ENCODE data around the gene IL4R. TPM values are rescaled to one million over a fixed set of nuclear protein-coding genes. Genes with fewer than 3 reads are reported as not detected.

IL4R gene
- total RNA-seq, 1 experiment from 2014 or later, result 28.9 TPM

GRCh38 chr16:27403601-27403992 lies 89.8 kb downstream of the IL4R start:
- Histone ChIP-seq H3K36me3 (ENCODE audit: control insufficient read depth, insufficient read depth, low read length) (no peaks in the 10 kb centered on the region), H3K9me3 (ENCODE audit: control insufficient read depth, insufficient read depth, low read depth, low read length) (no peaks in the 10 kb centered on the region), H3K27ac (ENCODE audit: low read length) (no peak overlapping the region), H3K4me1 (ENCODE audit: control insufficient read depth, insufficient read depth, low read length) (no peaks in the 10 kb centered on the region), H3K27me3 (ENCODE audit: control insufficient read depth, insufficient read depth, low read length) (no peaks in the 10 kb centered on the region; the same call in 1 of the 2 replicates), H3K4me3 (ENCODE audit: low read depth in 2 of 2, low read length in 2 of 2) (no peak overlapping the region)
- in situ Hi-C loops (cut with HindIII; ENCODE audit: low pct_unique_long_range_greater_than_20kb, low sequenced_read_pairs) (no loop called here), intact Hi-C loops (cut with micrococcal nuclease; ENCODE audit: unreplicated experiment) (no loop called here)
- BruUV-seq (replicated peaks), result no TSS peak
- CTCF ChIA-PET, result no interaction called here
- POLR2A ChIA-PET, result no interaction called here
- ATAC-seq, result no peak
- no peak for TF ChIP-seq TCF7L2 (IDR thresholded peaks at IDR 0.05; ENCODE audit: low read depth, low read length)
- TF ChIP-seq SIN3A (IDR thresholded peaks at IDR 0.05; ENCODE audit: borderline replicate concordance, insufficient read depth, low read depth, low read length), result no peak
- TF ChIP-seq REST (IDR thresholded peaks at IDR 0.05; ENCODE audit: insufficient read depth in 1 of 2, low read depth in 2 of 2, low read length in 1 of 2), result no peak
- no peak for TF ChIP-seq POLR2AphosphoS5 (IDR thresholded peaks at IDR 0.05; ENCODE audit: low read depth, low read length)
- TF ChIP-seq CTCF (IDR thresholded peaks at IDR 0.05), result no peak
- no peak for DNase-seq (ENCODE audit: low read depth, low spot score)

- DNase-seq (ENCODE audit: low read depth, low spot score), result no peak
- ATAC-seq, result no peak
- ChIA-PET CTCF (no interaction called here), POLR2A (no interaction called here)
- no peaks in the 10 kb centered on the region for H3K4me1 ChIP-seq (ENCODE audit: control insufficient read depth, insufficient read depth, low read length)
- intact Hi-C loops (cut with micrococcal nuclease; ENCODE audit: unreplicated experiment), result no loop called here
- H3K27me3 ChIP-seq (ENCODE audit: control insufficient read depth, insufficient read depth, low read length), result no peaks in the 10 kb centered on the region; the same call in 1 of the 2 replicates
- no peaks in the 10 kb centered on the region for H3K36me3 ChIP-seq (ENCODE audit: control insufficient read depth, insufficient read depth, low read length)
- no peak overlapping the region for H3K27ac ChIP-seq (ENCODE audit: low read length)
- no TSS peak for BruUV-seq (replicated peaks)
- no peaks in the 10 kb centered on the region for H3K9me3 ChIP-seq (ENCODE audit: control insufficient read depth, insufficient read depth, low read depth, low read length)
- H3K4me3 ChIP-seq (ENCODE audit: low read depth in 2 of 2, low read length in 2 of 2), result no peak overlapping the region
- TF ChIP-seq CTCF (IDR thresholded peaks at IDR 0.05), result no peak
- no peak for TF ChIP-seq POLR2AphosphoS5 (IDR thresholded peaks at IDR 0.05; ENCODE audit: low read depth, low read length)
- TF ChIP-seq SIN3A (IDR thresholded peaks at IDR 0.05; ENCODE audit: borderline replicate concordance, insufficient read depth, low read depth, low read length), result no peak
- TF ChIP-seq TCF7L2 (IDR thresholded peaks at IDR 0.05; ENCODE audit: low read depth, low read length), result no peak
- no peak for TF ChIP-seq REST (IDR thresholded peaks at IDR 0.05; ENCODE audit: insufficient read depth in 1 of 2, low read depth in 2 of 2, low read length in 1 of 2)
- in situ Hi-C loops (cut with HindIII; ENCODE audit: low pct_unique_long_range_greater_than_20kb, low sequenced_read_pairs), result no loop called here
These were observed 90.5 kb downstream of the IL4R start for GRCh38 chr16:27404163-27404823.

Data from Panc1 (cell line).